NCI-H187 treated with DMSO at 0.1 percent for 48 hours (cell line): ENCODE measurements around the gene REG4.
"Not testable (repeated sequence)": the region's sequence is repeated elsewhere in the genome, so short reads cannot be mapped to it uniquely, and the experiment has no call there.

Source experiments
- DNase-seq: peaks from one replicate; lab custom pipeline; 2025; lab: John Stamatoyannopoulos, UW

The REG4 gene

GRCh38 chr1:119806489-119806888 is 4.8 kb downstream of the REG4 start:
- no peak for DNase-seq

GRCh38 chr1:119805746-119806145 is 5.5 kb downstream of the REG4 start:
- no peak for DNase-seq

- no peak for DNase-seq
These were observed 6.0 kb downstream of the REG4 start for GRCh38 chr1:119805247-119805646.

- DNase-seq: no peak
These were observed 11.6 kb downstream of the REG4 start for GRCh38 chr1:119799599-119800177.

- no peak for DNase-seq
These were observed 12.3 kb downstream of the REG4 start for GRCh38 chr1:119799003-119799402.

GRCh38 chr1:119797606-119798005 is 13.7 kb downstream of the REG4 start:
- no peak for DNase-seq

GRCh38 chr1:119797162-119797561 is 14.1 kb downstream of the REG4 start:
- DNase-seq: no peak

- no peak for DNase-seq
These were observed 15.7 kb downstream of the REG4 start for GRCh38 chr1:119795261-119796200.

- DNase-seq: no peak
These were observed 16.4 kb downstream of the REG4 start for GRCh38 chr1:119794876-119795240.

GRCh38 chr1:119794230-119794875 is 16.9 kb downstream of the REG4 start:
- DNase-seq: no peak

GRCh38 chr1:119791377-119791776 is 19.9 kb downstream of the REG4 start:
- DNase-seq: no peak

- no peak for DNase-seq
These were observed 20.6 kb downstream of the REG4 start for GRCh38 chr1:119790451-119791198.

GRCh38 chr1:119787776-119788175 is 23.5 kb downstream of the REG4 start:
- DNase-seq: no peak

- DNase-seq: not testable (repeated sequence)
These were observed 24.7 kb downstream of the REG4 start for GRCh38 chr1:119786473-119787050.

GRCh38 chr1:119786046-119786445 is 25.2 kb downstream of the REG4 start:
- DNase-seq: not testable (repeated sequence)

- no peak for DNase-seq
These were observed 27.0 kb downstream of the REG4 start for GRCh38 chr1:119784191-119784781.

- no peak for DNase-seq
These were observed 27.7 kb downstream of the REG4 start for GRCh38 chr1:119783354-119784185.

- DNase-seq: no peak
These were observed 28.5 kb downstream of the REG4 start for GRCh38 chr1:119782631-119783325.

- no peak for DNase-seq
These were observed 29.6 kb downstream of the REG4 start for GRCh38 chr1:119781434-119782210.
